GM21381 (cell line): ENCODE data around the gene RIPOR2.
A peak's percentile ranks its signal among the peaks of the same experiment; 100 is the strongest.
"Not testable (repeated sequence)": the region's sequence is repeated elsewhere in the genome, so short reads cannot be mapped to it uniquely, and the experiment has no call there.

Source experiments
- ATAC-seq: cut with Tn5 transposase; IDR thresholded peaks from one replicate; pipeline ENCODE4 v1.9.1; 2021; ENCODE audit warnings: mild to moderate bottlenecking, moderate library complexity; ENCODE audit not compliant: unreplicated experiment

RIPOR2 gene

DNA sequence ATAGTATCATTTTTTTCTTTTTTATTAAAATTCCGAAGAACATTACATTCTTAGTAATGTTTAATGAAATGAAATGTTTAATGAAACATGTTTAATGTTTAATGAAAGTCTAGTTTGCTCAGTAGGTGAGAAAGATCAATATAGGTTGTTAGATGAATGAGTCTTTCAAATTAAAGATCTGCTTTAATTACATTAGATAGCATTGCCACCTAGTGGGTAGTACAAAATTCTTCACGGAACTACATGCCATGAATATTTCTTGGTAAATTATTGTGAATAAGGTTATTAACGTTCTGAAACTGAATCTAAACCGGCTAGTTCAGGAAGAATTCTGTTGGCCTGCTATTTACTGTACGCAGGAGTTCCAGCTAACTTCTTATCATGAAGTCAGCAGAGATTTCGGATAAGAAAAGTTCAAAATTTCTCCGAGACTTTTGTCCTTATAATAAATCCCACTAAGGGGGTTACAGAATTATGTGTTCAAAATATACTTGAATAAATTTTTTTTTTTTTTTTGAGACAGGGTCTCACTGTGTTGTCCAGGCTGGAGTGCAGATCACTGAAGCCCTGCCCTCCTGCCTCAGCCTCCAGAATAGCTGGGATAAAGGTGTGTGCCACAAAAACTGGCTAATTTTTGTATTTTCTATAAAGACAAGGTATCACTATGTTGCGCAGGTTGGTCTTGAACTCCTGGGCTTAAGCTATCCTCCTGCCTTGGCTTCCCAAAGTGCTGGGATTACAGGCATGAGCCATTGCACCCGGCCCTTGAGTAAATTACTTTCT, 168.9 kb downstream of the RIPOR2 start:
- peak; percentile 49 for ATAC-seq

DNA sequence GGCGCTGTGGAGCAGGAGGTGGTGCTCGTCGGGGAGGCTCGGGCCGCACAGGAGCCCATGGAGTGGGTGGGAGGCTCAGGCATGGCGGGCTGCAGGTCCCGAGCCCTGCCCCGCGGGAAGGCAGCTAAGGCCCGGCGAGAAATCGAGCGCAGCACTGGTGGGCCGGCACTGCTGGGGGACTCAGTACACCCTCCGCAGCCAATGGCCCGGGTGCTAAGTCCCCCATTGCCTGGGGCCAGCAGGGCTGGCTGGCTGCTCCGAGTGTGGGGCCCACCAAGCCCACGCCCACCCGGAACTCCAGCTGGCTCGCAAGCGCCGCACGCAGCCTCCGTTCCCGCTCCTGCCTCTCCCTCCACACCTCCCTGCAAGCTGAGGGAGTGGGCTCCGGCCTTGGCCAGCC, 169.8 kb downstream of the RIPOR2 start:
- not testable (repeated sequence) for ATAC-seq

DNA sequence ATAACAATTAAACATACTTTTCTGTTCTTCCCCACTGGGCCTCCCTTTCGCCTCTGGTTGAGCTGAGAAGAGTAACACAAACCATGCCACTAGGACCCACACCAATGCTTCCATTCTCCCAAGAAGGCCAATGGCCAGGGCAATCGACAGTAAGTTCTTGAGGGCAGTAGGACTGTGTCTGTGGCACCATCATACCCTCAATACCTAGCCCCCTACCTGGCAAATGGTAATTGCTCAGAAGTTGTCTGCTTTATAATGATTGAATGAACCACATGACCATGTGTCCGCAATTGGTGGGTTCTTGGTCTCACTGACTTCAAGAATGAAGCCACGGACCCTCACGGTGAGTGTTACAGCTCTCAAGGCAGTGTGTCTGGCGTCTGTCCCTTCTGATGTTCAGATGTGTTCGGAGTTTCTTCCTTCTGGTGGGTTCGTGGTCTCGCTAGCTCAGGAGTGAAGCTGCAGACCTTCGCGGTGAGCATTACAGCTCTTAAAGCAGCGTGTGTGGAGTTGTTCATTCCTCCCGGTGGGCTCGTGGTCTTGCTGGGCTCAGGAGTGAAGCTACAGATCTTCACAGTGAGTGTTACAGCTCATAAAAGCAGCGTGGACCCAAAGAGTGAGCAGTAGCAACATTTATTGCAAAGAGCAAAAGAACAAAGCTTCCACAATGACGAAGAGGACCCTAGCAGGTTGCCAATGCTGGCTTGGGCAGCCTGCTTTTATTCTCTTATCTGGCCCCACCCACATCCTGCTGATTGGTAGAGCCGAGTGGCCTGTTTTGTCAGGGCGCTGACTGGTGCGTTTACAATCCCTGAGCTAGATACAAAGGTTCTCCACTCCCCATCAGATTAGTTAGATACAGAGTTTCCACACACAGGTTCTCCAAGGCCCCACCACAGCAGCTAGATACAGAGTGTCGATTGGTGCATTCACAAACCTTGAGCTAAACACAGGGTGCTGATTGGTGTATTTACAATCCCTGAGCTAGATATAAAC, 170.6 kb downstream of the RIPOR2 start:
- ATAC-seq, result not testable (repeated sequence)

GRCh38 chr6:24763578-24763977, 172.2 kb downstream of the RIPOR2 start:
- no peak for ATAC-seq

- ATAC-seq, result no peak
Measured at GRCh38 chr6:24761851-24762250, 173.9 kb downstream of the RIPOR2 start.

GRCh38 chr6:24761193-24761835, 174.4 kb downstream of the RIPOR2 start:
- ATAC-seq, result no peak

- ATAC-seq, result no peak
Measured at GRCh38 chr6:24760210-24760609, 175.6 kb downstream of the RIPOR2 start.

DNA sequence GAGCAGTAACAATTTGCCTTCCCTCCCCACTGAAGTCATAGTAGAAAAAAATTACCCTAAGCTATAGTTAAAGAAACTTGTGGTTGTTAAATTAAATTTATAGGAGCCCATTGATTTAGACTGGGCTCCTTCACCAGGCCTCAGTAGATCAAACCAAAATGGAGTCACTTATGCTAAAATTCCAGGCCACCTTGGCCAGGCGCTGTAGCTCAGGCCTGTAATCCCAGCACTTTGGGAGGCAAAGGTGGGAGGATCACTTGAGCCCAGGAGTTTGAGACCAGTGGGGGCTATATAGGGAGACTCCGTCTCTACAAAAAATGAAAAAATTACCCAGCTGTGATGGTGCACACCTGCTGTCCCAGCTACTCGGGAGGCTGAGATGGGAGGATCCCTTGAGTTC, 176.0 kb downstream of the RIPOR2 start:
- ATAC-seq, result no peak

DNA sequence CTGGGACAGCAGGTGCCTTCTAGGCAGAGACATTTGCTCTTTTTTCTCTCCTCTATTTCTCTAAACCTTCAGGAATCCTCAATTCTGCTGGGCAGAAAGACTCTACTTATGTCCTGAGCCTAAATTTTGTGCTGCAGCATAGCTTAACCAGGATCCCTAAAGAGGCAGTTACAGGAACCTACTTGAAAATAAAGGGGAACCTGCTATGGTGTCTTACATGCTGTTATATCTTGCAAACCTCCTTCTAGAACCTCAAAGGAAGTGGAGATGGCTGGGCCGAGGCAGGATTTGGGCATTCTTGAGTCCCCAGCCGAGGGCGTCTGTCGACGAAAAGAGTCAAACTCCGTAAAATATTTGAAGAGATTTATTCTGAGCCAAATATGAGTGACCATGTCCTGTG, 178.1 kb downstream of the RIPOR2 start:
- no peak for ATAC-seq

GRCh38 chr6:24755279-24755678, 180.5 kb downstream of the RIPOR2 start:
- no peak for ATAC-seq

DNA sequence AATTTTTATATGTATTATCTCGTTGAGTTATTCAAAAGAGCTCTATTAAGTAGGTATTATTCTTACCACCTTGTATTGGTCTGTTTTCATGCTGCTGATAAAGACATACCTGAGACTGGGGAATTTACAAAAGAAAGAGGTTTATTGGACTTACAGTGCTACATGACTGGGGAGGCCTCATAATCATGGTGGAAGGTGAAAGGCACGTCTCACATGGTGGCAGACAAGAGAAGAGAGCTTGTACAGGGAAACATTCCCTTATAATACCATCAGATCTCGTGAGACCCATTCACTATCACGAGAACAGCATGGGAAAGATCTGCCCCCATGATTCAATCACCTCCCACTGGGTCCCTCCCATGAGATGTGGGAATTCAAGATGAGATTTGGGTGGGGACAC, 181.4 kb downstream of the RIPOR2 start:
- ATAC-seq, result not testable (repeated sequence)
